ENCODE results near the gene TRIAP1. TPM values are rescaled to one million over a fixed set of nuclear protein-coding genes. Genes with fewer than 3 reads are reported as not detected.

The TRIAP1 gene
- polyA plus RNA-seq, 1 donor (not counting 4 experiments of a cell fraction or from before 2014, with no cell fraction given): 71.1 TPM

DNA sequence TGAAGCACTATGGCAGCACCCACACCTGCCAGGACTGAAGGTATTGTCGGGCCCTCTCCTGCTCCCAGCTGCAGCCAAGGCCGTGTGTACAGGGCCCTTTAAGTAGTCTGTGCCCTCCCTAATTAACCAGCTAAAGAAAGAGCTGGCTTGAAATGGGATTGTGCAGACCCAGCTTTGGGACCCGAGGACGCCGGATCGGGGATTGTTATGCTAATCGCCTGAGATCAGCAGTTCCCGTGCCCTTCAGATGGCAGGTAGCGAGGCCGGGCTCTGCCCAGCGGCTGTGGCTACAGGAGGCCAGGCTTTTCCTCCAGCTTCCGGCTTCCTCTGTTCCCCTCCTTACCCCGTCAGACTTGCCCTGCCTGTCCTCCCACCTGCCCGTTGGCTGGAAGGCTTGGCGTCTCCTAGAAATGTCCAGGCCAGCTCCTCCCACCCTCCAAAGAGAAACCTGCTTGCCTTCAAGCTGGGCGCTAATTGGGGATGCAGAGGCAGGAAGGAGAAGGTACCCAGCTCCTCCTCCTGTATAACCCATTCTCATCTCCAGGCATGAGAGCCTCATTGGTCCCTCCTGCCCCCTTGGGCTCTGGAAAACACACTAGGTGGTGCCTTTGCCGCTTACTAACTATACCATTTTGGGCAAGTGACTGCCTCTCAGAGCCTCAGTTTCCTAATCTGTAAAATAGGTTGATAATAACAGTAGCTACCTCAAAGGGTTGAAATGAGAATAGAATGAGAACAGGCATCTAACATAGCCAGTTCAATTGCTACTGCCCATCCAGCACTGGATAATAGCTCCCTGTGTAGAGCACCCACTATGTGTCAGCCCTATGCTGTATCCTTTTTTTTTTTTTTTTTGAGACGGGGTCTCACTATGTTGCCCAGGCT, 51.5 kb downstream of the TRIAP1 start:
- Histone ChIP-seq H3K27me3 (ENCODE audit: control insufficient read depth, extremely low read depth, insufficient read depth, low read length) (peaks cover 2% of the 10 kb centered on the region), H3K4me1 (ENCODE audit: control insufficient read depth, extremely low read depth, insufficient read depth, low read length) (peaks cover 7% of the 10 kb centered on the region), H3K9me3 (ENCODE audit: control insufficient read depth, low read depth, low read length) (no peaks in the 10 kb centered on the region), H2AFZ (ENCODE audit: control insufficient read depth, low read length) (peak overlapping the region; percentile 90), H3K79me2 (ENCODE audit: control insufficient read depth, insufficient read depth, low read length) (no peaks in the 10 kb centered on the region), H3K27ac (ENCODE audit: control insufficient read depth, insufficient read depth, low read length) (no peak overlapping the region), H3K9me1 (ENCODE audit: control insufficient read depth, extremely low read depth, insufficient read depth, low read length) (no peaks in the 10 kb centered on the region), H4K20me1 (ENCODE audit: control insufficient read depth, extremely low read depth, insufficient read depth, low read length) (no peaks in the 10 kb centered on the region), H3K4me3 (ENCODE audit: control insufficient read depth in 2 of 3, extremely low read depth in 1 of 3, insufficient read depth in 2 of 3, low read depth in 1 of 3, low read length in 3 of 3) (no peak overlapping the region), H3K9ac (ENCODE audit: control insufficient read depth, extremely low read depth, insufficient read depth, low read length) (peak overlapping the region; percentile 5), H3K36me3 (ENCODE audit: control insufficient read depth in 2 of 2, extremely low read depth in 1 of 2, insufficient read depth in 2 of 2, low read length in 2 of 2) (no peaks in the 10 kb centered on the region), H3K4me2 (ENCODE audit: control insufficient read depth, extremely low read depth, insufficient read depth, low read depth, low read length) (peak overlapping the region; percentile 61)
- dilution Hi-C loops (cut with MboI; ENCODE audit: extremely low pct_ligation_motif_present, low sequenced_read_pairs): no loop called here
- no peak for FAIRE-seq
- TF ChIP-seq EZH2 (IDR thresholded peaks at IDR 0.05; ENCODE audit: low read length): no peak
- TF ChIP-seq, protein P1, sequence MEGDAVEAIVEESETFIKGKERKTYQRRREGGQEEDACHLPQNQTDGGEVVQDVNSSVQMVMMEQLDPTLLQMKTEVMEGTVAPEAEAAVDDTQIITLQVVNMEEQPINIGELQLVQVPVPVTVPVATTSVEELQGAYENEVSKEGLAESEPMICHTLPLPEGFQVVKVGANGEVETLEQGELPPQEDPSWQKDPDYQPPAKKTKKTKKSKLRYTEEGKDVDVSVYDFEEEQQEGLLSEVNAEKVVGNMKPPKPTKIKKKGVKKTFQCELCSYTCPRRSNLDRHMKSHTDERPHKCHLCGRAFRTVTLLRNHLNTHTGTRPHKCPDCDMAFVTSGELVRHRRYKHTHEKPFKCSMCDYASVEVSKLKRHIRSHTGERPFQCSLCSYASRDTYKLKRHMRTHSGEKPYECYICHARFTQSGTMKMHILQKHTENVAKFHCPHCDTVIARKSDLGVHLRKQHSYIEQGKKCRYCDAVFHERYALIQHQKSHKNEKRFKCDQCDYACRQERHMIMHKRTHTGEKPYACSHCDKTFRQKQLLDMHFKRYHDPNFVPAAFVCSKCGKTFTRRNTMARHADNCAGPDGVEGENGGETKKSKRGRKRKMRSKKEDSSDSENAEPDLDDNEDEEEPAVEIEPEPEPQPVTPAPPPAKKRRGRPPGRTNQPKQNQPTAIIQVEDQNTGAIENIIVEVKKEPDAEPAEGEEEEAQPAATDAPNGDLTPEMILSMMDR (optimal IDR thresholded peaks at IDR 0.05 in 1 of 3, IDR thresholded peaks at IDR 0.05 in 1 of 3, conservative IDR thresholded peaks at IDR 0.05 in 1 of 3; ENCODE audit: extremely low read depth in 1 of 3, insufficient read depth in 2 of 3, low read length in 3 of 3): no peak
- DNase-seq (ENCODE audit: low read depth, low spot score): no peak

Other genes with a start within 250 kb of the TRIAP1 start
- gene RPLP0, start 245.3 kb downstream of the TRIAP1 start, polyA plus RNA-seq: 3,950 to 5,808 TPM (median 4,618 TPM) in 3 replicates
- 98.7 to 224 TPM (median 114 TPM) in 3 replicates for gene PXN, start 180.7 kb downstream of the TRIAP1 start, polyA plus RNA-seq
- gene RNU4-2, start 154.5 kb downstream of the TRIAP1 start, polyA plus RNA-seq: under 0.01 TPM in 2 of 3 replicates, not detected in the other
- under 0.01 TPM in 2 of 3 replicates, not detected in the other for gene RNU4-1, start 153.1 kb downstream of the TRIAP1 start, polyA plus RNA-seq
- gene SIRT4, start 144.1 kb downstream of the TRIAP1 start, polyA plus RNA-seq: 0.75 to 1.7 TPM (median 0.98 TPM) in 3 replicates
- not detected in 3 replicates for gene PLA2G1B, start 118.6 kb downstream of the TRIAP1 start, polyA plus RNA-seq
- not detected in 3 replicates for gene MSI1, start 77.2 kb downstream of the TRIAP1 start, polyA plus RNA-seq
- gene COX6A1, start 8.3 kb downstream of the TRIAP1 start, polyA plus RNA-seq: 584 to 976 TPM (median 663 TPM) in 3 replicates
- gene GATC, start 60 bp upstream of the TRIAP1 start, polyA plus RNA-seq: 14.7 to 22.4 TPM (median 19.2 TPM) in 3 replicates
- gene SRSF9, start 23.4 kb upstream of the TRIAP1 start, polyA plus RNA-seq: 108 to 175 TPM (median 159 TPM) in 3 replicates
- gene DYNLL1, start 49.7 kb upstream of the TRIAP1 start, polyA plus RNA-seq: 636 to 744 TPM (median 716 TPM) in 3 replicates
- gene COQ5, start 82.8 kb upstream of the TRIAP1 start, polyA plus RNA-seq: 23.9 to 38.7 TPM (median 27.9 TPM) in 3 replicates
- 55.3 to 160 TPM (median 60.3 TPM) in 3 replicates for gene RNF10, start 88.0 kb upstream of the TRIAP1 start, polyA plus RNA-seq
- 94.4 to 105 TPM (median 102 TPM) in 3 replicates for gene POP5, start 135.0 kb upstream of the TRIAP1 start, polyA plus RNA-seq
- gene CABP1, start 194.2 kb upstream of the TRIAP1 start, polyA plus RNA-seq: 0.04 TPM in 2 of 3 replicates, not detected in the other
- 38.8 to 65.2 TPM (median 46.7 TPM) in 3 replicates for gene MLEC, start 240.8 kb upstream of the TRIAP1 start, polyA plus RNA-seq